ENCODE results near the gene XRCC4. TPM values are rescaled to one million over a fixed set of nuclear protein-coding genes. Genes with fewer than 3 reads are reported as not detected.

Gene XRCC4
- total and polyA plus RNA-seq, 2 of the 8 experiments (the other 6 are each of a cell fraction or from before 2014, with no cell fraction given), result 3.0 to 8.3 TPM

DNA sequence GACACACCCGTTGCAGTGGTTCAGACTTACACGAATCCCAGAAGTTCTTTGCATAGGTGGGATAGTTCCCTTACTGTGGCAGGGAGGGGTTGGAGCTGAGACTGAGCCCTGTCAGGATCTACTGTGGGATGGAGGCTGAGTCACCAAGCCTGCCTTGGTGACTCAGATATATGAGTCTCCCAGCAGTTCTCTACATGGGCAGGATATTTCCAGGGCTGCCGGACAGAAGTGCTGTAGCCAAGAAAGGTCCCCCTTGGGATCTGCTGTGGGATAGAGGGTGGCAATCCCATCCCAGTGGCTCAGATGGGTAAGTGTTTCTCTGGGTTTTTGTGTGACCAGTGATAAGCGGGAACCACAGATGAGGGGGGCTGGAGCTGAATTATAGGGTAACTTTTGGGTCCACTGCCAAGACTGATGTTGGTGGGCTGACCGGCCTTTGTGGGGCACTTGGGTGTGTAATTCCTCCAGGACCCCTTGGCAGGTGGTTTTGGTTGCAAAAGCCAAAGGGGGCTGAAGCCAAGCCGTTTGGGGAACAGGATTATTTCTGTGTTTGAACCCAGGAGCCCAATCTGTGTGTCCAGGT lies 18.7 kb downstream of the XRCC4 start:
- POLR2A ChIA-PET (ENCODE audit: partially characterized antibody), result interaction anchor here (1.1 to 2.4 kb wide), 2 partner anchors 17 to 19 kb away, joined by 3 to 8 read pairs; partner anchors contain the start of genes TMEM167A and XRCC4
- WGBS, 2 experiments (ENCODE audit: extremely low coverage in 1 of 2, insufficient coverage in 1 of 2, insufficient read length in 1 of 2, insufficient replicate concordance in 2 of 2, low coverage in 1 of 2, low lambda C conversion rate in 2 of 2, missing lambda C conversion rate in 1 of 2), result 68% methylated on average over 6 of the region's 6 CpGs; no CpG with 5 or more reads in 1 of the 2 experiments
- H2AFZ ChIP-seq (ENCODE audit: low read length), result no peak overlapping the region
- DNase-seq (ENCODE audit: low read depth in 1 of 2, low spot score in 2 of 2) (no peak), FAIRE-seq (no peak)
- H3K4me2 ChIP-seq (ENCODE audit: insufficient read depth in 1 of 2, low read depth in 2 of 2, low read length in 2 of 2), result no peak overlapping the region
- no peak overlapping the region for H2BK15ac ChIP-seq (ENCODE audit: low read length)
- no peak overlapping the region for H3K18ac ChIP-seq (ENCODE audit: extremely low read depth, low read length)
- no peak overlapping the region for H3K4ac ChIP-seq (replicated peaks; ENCODE audit: insufficient read length, low read depth, low read length)
- no peaks in the 10 kb centered on the region for H3K27me3 ChIP-seq (replicated peaks in 1 of 4; ENCODE audit: control insufficient read depth in 3 of 4, extremely low read depth in 1 of 4, insufficient read depth in 3 of 4, low read length in 3 of 4)
- H3K4me1 ChIP-seq (replicated peaks in 1 of 4; ENCODE audit: control insufficient read depth in 3 of 4, insufficient read depth in 4 of 4, low read length in 3 of 4), result peaks cover 0 to 3% (median 0%) of the 10 kb centered on the region in 4 experiments; a peak in 1 of 7 replicates
- peaks cover 0 to 7% of the 10 kb centered on the region in 2 experiments; a peak in 2 of 4 replicates for H3K9me3 ChIP-seq (ENCODE audit: insufficient read depth in 2 of 2, low read depth in 1 of 2, low read length in 1 of 2)
- no peak overlapping the region for H4K5ac ChIP-seq (ENCODE audit: insufficient read length, low read depth, low read length)
- CTCF ChIA-PET (ENCODE audit: partially characterized antibody), result interaction anchor here (0.6 kb wide), 1 partner anchor 753 kb away, joined by 3 read pairs; no protein-coding TSS in a partner anchor
- H4K91ac ChIP-seq (replicated peaks; ENCODE audit: insufficient read length, low read length), result no peak overlapping the region
- H3K23me2 ChIP-seq (ENCODE audit: low read depth, low read length), result no peaks in the 10 kb centered on the region; the same call in 1 of the 2 replicates
- no peak overlapping the region for H3K4me3 ChIP-seq (ENCODE audit: extremely low read depth in 1 of 4, insufficient read depth in 2 of 4, low read depth in 3 of 4, low read length in 4 of 4)
- no peaks in the 10 kb centered on the region for H3K79me2 ChIP-seq (ENCODE audit: control insufficient read depth in 1 of 2, insufficient read depth in 2 of 2, low read length in 2 of 2)
- H3K23ac ChIP-seq (ENCODE audit: insufficient read length), result no peak overlapping the region
- H3K14ac ChIP-seq (ENCODE audit: insufficient read length), result no peak overlapping the region
- no peak overlapping the region for H3K56ac ChIP-seq (replicated peaks; ENCODE audit: insufficient read length, low read depth, low read length)
- H3K36me3 ChIP-seq (ENCODE audit: control insufficient read depth in 2 of 4, insufficient read depth in 4 of 4, low read length in 3 of 4), result peaks cover 0 to 6% (median 0%) of the 10 kb centered on the region in 4 experiments; a peak in 2 of 8 replicates
- 0 out of 2 replicates have a peak overlapping the region, but pooled peaks have one; percentile 21 for H4K8ac ChIP-seq (ENCODE audit: extremely low read depth, insufficient read depth, low read length)
- no peak overlapping the region for H2AK5ac ChIP-seq (ENCODE audit: low read depth, low read length)
- H2BK120ac ChIP-seq (replicated peaks; ENCODE audit: low read depth, low read length), result no peak overlapping the region
- H3K27ac ChIP-seq (ENCODE audit: low read depth, low read length), result no peak overlapping the region
- no peak overlapping the region for H3K9ac ChIP-seq (replicated peaks in 1 of 4; ENCODE audit: extremely low read depth in 1 of 4, low read depth in 3 of 4, low read length in 3 of 4)
- no peak overlapping the region for H2BK20ac ChIP-seq (ENCODE audit: low read length)
- no peak overlapping the region for H2BK5ac ChIP-seq (ENCODE audit: low read depth, low read length)
- H2BK12ac ChIP-seq (ENCODE audit: low read depth, low read length), result no peak overlapping the region
- H3K79me1 ChIP-seq (ENCODE audit: low read depth, low read length), result no peaks in the 10 kb centered on the region
- no peaks in the 10 kb centered on the region for H4K20me1 ChIP-seq (replicated peaks in 1 of 2; ENCODE audit: control insufficient read depth in 1 of 2, insufficient read depth in 2 of 2, low read length in 2 of 2)
- TF ChIP-seq CTBP2 (IDR thresholded peaks at IDR 0.05; ENCODE audit: borderline replicate concordance, insufficient read depth, insufficient read length, low read length) (no peak), FOSL1 (IDR thresholded peaks at IDR 0.05; ENCODE audit: insufficient read depth, low read depth, low read length) (no peak), RBBP5 (IDR thresholded peaks at IDR 0.05; ENCODE audit: borderline replicate concordance, low read depth, low read length) (no peak), JUN (IDR thresholded peaks at IDR 0.05; ENCODE audit: low read depth, low read length) (no peak), TAF7 (optimal IDR thresholded peaks at IDR 0.05; ENCODE audit: borderline replicate concordance, low read depth, low read length) (no peak), SUZ12 (IDR thresholded peaks at IDR 0.05; ENCODE audit: low read length) (no peak), SAP30 (IDR thresholded peaks at IDR 0.05; ENCODE audit: insufficient read depth, insufficient replicate concordance, low read length) (no peak), ASH2L (IDR thresholded peaks at IDR 0.05; ENCODE audit: low read length) (no peak), HDAC6 (IDR thresholded peaks at IDR 0.05; ENCODE audit: low read depth, low read length) (no peak), SIX5 (IDR thresholded peaks at IDR 0.05; ENCODE audit: low read depth, low read length) (no peak)
- TF ChIP-seq, protein P1, sequence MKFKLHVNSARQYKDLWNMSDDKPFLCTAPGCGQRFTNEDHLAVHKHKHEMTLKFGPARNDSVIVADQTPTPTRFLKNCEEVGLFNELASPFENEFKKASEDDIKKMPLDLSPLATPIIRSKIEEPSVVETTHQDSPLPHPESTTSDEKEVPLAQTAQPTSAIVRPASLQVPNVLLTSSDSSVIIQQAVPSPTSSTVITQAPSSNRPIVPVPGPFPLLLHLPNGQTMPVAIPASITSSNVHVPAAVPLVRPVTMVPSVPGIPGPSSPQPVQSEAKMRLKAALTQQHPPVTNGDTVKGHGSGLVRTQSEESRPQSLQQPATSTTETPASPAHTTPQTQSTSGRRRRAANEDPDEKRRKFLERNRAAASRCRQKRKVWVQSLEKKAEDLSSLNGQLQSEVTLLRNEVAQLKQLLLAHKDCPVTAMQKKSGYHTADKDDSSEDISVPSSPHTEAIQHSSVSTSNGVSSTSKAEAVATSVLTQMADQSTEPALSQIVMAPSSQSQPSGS (IDR thresholded peaks at IDR 0.05; ENCODE audit: low read length), result no peak
